Activated CD4-positive, alpha-beta T cell treated with anti-CD3 and anti-CD28 coated beads, Interleukin-2, amount 50 U/mL, for 48 hours (primary cell): ENCODE results near the gene CEP95.

Experiments used
- DNase-seq, 2 experiments: peaks; one replicate each; pipeline ENCODE4 v3.0.0-alpha.2; 2020

The CEP95 gene

DNA sequence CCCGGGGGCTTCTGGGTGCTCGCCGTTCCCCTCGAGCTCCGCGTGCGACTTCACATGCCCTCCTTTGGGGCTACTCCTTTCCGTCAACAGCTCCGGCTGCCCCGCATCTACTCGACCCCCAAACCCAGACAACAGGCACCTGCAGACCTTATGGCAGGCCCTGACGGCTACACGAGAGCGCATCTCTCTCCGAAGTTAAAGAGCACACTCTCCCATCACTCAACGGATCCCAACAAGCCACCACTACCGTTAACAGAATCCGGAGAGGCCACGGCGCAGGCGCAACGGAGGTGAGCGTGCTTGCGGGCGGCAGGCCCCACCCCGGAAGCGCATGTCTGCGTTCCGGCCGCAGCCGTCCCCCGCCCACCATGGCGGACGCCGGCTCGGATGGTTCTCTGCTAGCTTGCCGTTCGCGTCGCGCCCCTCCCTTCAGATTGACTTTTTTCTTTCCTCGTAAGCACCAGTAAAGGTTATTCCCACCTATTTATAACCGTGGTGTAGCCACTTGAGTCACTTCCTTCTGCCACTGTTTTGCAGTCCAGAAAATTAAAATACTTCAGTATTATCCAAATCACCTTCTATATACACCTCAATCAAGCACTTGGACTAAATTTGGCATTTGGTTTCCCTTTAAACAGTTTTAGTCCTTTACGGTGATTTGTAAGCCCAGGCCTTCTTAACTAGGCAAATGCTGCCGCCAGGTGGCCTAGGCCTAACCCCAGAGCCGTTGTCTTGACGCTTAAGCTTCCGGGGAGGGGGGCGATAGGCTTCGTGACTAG, 9.8 kb upstream of the CEP95 start, which contains the start of gene POLG2:
Gene POLG2, minus strand, starts transcription at position 269 of the 779 bp plus-strand sequence. Its CDS starts 86 bp downstream, at position 183.
- peak; percentile 94 to 96 for DNase-seq

DNA sequence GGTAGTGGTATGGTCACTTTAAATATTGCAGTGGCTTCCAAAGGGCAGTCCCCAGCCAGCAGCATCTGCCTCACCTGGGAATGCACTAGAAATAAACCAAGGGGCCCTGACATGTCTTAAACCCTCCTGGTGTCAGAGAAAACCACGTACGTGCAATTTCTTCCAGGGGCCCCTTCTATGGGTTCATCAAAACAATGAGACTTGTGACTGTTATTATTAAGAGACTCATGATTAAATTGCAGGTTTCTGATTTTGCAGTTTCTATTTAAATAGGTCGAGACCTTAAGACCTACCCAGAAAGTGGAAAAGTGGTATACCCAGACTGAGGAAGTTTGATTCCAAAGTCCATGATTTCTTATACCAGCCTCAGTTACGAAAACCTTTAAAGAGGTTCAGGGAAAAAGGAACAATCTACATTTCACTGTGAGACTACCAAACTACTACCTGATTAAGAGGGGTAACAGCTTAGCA, 9.2 kb upstream of the CEP95 start:
- no peak for DNase-seq

DNA sequence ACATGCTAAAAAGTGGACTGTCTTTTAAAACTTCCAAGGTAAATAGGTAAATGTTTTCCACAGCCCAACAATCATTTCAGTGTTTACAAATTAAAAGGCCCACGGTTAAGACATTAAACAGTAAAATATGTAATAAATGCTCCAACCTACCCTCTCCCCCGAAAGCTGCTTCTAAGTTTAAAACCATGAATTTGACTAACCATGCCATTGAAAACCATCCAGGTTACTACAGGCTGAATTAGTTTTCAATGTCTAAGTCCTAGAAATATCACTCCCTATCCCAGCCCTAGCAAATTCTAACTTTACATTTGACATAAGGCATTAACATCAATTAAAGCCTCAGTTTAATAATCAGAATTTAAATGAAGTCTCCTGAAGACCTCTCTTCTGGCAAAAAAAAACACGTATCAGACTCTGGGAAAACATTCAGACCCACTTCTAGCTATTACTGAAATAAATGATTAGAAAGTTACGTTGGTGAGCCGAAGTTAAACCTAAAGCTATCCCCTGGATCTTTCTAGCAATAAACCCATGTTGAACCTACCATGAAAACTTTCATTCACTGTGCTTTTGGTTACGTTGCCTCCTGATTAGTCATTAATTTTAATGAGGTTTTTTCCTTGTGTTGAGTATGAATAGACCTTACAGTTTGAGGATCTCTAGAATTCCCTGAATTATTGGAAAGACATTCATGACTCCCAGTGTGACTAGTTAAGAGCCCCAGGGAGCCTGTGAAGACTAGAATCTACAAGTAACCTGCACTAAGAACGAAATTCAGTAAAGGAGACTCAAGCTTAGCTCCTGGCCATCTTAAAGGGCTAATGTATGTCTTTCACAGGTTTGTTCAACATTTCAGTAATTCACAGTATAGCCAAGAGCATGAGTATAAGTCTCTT, 8.2 kb upstream of the CEP95 start:
- DNase-seq, result no peak

DNA sequence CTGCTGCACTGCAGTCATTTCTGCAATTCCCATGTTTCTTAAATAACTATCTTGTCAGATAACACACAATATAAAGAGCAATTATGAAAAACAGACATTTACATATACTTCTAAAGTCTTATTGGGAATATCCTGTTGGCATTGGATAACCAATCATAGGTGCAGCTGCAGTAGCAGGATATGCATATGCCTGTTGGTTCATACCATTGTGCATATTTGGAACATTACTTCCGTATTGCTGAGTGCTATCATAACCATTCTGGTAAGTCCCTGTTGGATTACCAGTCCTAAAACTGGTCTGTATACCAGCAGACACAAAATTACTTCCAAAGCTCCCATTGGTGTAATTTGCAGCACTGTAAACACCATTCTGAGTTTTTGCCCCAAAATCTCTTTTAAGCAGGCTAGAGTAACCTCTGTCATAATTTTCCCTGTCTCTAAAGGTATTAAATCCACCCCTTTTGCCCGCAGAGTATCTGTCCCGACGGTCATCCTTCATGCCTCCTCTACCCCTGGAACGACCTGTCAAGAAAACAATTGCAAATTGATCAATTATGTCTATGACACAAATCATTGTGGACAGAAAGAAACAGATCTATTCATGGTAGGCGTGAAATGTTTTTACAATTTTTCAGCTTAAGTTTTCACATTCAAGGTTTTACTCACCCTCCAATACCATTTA, 6.8 kb upstream of the CEP95 start:
- no peak for DNase-seq

DNA sequence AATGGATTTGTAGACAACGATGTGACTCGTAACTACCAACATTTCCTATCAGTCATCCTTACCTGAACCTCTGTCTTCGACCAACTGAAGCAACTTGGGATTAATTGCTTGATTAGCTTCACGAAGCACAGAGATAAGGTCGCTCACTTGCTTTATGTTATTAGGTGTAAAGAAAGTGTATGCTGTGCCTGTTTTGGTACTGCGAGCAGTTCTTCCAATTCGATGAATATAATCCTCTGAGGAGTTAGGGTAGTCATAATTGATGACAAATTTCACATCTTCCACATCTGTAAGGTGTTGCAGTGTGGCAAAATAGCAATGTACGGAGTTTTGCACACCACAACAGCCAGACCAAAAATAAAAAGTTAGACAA, 6.3 kb upstream of the CEP95 start:
- no peak for DNase-seq

DNA sequence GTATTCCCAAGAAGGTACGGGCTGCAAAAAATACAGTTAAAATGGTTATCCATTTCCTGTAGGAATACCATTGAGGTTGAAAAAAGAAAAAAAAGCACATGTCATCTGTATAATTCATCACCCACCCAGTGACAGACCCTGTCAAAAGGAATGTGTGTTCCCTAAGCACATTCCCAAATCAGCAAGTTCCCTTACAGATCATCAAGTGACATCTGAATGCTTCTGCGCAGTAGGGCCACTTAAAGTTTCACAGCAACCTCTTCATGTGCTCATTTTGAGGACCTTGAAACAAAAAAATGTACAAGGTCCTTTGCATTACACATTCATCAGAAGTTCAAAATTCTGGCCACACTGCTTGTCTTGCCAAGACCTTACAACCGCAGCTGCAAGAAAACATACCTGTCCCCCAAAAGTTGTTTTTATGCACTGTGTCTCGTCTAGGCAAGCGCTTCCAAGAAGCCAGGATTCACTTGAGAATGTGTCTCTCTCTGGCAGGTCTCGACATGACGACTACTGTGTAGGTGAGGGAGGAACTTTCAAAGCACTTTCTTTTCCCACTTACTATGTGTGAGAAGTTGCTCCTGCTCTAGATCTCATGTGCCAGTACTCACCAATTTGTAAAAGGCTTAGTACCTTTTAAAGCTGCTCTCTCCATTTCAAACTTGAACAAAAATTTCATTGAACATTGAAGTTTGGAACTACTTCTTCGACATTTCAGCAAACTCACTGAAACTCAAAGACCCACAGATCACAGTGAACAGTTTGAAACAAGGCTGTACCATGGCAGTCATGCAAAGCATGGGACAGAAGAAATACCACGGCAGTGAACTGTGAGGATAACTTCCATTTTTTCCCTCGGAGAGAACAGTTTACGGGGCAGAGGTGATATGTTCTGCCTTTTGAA, 5.7 kb upstream of the CEP95 start:
- DNase-seq, result no peak

DNA sequence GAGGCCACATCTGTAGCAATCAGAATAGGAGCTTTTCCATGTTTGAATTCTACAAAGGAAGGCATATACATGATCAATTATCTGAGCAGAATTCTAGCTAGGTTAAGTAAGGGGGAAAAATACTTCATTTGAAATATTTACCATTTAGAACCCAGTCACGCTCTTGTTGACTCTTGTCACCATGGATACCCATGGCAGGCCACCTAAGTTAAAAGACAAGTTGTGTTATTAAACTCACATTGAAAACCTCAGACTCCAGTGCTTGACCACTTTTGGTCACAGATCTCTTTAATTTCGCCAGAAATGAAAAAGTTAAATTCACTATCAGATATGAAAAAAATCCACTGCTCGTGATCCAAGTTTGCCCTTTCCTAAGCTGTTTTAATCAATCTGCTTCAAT, 4.8 kb upstream of the CEP95 start:
- DNase-seq, result no peak

DNA sequence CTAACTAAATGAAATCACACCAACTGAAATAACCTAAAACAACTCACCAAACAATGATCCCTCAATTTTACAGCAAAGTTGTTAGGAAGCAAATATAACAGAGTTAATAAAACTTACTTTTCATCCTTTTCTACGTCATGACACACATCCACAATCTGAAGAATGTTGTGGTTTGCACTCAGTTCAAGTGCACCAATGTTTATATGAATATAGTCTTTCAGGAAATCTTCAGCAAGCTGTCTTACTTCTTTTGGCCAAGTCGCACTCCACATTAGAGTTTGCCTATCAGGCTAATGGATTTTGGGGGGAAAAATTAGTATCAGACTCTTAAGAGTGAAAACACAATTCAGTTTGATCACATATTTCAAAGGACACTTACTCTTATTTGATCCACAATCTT, 4.0 kb upstream of the CEP95 start:
- DNase-seq, result no peak

DNA sequence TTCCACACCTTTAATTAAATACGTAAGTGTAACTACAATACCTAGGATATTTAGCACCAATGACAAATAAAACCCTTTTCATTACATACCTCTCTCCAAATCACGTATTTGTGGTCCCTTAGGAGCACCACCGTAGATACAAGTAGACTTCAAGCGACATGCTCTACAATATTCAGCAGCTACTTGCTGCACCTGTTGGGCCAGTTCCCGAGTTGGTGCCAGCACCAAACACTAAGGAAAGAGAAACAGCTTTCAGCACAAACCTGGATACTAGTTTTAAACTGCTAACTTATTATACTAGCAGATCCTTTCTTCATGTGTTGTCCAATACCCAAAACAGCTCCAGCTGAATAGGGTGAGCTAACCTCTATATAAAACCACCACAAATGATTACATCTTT, 3.4 kb upstream of the CEP95 start:
- no peak for DNase-seq

DNA sequence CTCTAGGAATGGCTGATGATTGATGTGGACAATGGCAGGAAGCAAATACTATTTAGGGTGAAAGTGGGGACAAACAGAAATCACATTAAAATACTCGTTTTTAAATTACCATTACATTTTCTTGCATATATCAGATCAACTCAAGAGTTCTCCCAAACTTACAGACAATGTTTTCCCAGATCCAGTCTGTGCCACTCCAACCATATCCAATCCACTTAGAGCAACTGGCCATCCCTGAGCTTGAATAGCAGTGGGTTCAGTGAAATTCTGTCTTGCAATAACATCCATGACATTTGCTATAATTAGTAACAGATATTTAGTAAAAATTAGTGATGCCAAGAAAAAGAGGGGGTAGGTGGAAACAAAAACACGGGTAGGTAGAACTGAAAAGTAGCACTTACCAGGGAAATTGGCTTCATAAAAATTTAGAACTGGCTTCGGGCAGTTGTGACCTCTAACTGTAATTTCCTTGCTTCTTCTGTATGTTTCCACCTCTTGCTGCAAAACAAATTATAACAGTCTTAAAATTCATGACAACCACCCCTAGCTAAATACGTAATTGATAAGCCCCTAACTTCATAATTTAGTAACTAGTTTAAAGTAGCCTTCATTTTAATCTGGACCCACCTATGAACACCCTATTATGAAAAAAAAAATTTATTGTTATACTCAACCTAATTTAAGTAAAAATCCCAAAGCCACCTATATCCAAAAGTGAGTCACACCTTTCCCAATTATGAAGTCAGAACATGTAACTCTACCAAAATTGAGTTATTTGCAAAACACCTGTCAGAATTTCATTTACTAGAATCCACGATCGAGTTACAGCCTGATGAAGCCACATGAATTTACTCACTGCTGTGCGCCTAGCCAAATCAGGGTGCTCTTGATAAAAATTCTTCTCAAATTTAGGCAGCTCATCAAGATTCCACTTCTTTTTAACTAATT, 2.7 kb upstream of the CEP95 start:
- DNase-seq, result no peak

DNA sequence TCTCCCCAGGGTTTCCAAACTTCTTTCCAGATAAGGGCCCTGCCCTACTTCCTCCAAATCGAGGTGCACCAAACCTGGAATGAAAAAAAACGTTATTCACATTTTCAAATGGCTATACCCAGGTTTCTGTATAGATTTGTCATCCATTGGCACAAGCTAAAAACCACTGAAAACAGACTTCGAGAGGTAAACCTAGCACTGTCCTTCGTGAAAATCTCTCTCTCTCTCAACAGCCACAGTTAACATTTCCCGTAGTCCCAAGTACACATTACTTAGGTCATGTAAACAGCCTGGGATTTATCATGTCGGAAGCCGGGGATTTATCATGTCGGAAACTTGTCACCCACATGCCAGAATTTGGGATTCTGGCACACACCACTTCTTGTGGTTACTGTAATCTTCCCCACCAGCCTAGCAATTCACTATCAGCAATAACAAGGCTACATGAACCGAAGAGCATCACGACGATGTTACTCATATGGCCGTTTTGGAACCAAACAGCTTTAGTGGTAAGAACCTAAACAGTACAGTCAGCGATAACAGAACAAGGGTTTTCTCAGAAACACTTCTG, 1.9 kb upstream of the CEP95 start:
- DNase-seq, result no peak

DNA sequence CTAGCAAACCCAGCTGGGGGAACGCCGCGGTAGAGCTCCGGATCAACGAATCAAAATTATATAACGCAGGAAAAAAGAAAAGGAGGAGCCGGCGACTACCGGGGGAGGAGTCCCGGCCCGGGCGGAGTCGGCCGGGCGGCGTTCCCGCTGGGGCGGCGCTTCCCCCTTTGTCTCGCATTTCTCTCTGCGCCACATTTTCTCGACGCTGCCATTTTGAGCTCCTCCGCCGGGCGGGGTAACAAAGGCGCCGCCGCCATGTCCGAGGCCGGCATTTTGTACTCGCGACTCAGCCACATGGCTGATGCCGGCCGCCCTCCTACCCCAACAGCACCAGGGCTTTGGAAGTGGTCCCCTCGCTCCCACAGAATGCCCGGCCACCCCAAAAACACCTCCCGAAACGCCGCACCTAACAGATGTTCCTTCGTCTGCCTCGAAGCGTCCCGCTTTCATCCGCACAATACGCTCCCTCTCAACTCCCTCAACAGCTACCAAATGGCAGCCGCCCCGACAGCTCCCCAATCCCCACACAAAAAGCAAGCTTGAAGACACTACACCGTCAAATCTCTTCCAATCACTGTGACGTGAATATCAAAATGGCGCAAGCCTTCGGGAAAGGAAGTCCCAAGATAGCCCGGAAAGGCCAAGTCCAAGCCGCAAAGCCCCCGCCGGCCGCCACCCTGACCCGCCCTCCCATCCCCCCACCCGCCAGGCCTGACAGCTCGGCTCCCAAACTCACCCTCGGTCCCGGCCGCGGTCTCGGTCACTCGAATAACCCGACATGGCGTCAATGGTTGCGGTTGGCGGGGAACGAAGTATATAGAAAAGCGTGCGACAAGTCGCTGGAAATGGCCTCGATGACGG, 1.2 kb upstream of the CEP95 start:
- DNase-seq, result peak; percentile 82 to 85

DNA sequence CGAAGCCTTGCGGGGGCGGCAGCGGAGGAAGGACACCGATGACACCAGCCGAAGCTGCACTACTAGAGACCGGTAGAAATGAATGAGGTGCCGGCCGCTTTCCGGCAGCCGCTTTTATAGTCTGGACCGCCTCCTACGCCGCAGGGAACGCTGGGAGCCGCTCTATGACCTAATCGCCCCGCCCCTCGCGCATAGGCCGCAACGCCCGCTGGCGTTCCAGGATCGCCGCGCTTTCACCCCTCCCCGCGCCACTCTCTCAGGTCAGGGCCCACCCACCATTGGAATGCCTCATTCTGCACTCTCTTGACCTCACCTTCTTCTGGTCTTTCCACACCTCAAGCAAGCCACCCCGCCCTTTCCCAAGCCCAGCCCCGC, 589 bp upstream of the CEP95 start, which contains the start of gene DDX5:
Gene DDX5, minus strand, starts transcription at position 89 of the 375 bp plus-strand sequence. CDS start 170 bp downstream, outside the sequence.
- peak; percentile 97 to 98 for DNase-seq

DNA sequence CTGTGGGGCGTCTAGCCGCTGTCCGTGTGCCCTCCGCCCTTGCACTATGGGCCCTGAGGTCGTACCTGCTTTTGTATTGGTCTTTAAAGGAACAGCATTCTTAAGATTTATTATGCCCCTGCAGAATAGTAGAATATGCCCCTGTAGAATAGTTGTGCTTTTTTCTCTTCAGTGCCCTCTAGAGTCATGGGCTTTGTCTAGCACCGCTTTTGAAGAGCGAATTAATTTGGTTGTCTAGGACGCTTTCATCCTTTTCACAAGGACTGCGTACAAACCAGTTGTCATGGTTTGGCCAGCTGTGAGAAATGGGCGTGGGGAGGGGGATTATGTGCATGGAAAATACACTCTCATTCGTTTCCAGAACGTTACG, 621 bp downstream of the CEP95 start:
- DNase-seq, result peak; percentile 27 to 42

DNA sequence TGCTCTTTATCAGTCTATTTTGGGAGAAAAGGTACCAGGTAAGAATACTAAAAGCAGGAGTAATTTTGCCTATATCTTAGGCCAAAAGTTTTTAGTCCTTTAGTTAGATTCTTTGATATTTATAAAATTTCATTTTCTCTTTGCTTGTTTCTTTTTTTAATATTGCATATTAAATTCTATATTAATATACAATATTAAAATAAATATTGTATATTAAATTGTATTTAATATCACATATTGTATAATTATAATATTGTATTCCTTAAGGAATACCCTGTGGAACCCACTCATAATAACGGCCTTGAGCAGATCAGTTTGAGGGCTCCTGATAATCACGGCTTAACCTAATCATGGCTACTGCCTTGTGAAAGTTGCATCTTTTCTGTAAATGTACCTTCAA, 1.9 kb downstream of the CEP95 start:
- no peak for DNase-seq

DNA sequence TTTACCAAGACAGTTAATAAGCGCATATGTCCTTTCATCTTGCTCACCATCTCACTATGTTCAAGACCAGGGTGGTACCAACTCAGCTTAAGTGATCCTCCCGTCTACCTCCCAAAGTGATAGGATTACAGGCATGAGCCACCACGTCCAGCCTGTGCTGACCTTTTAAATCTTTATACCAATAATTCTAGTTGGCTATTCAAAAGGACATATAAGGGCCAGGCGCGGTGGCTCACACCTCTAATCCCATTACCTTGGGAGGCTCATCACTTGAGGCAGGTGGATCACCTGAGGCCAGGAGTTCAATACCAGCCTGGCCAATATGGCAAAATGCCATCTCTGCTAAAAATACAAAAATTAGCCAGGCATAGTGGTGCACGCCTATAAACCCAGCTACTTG, 2.4 kb downstream of the CEP95 start:
- DNase-seq, result no peak

DNA sequence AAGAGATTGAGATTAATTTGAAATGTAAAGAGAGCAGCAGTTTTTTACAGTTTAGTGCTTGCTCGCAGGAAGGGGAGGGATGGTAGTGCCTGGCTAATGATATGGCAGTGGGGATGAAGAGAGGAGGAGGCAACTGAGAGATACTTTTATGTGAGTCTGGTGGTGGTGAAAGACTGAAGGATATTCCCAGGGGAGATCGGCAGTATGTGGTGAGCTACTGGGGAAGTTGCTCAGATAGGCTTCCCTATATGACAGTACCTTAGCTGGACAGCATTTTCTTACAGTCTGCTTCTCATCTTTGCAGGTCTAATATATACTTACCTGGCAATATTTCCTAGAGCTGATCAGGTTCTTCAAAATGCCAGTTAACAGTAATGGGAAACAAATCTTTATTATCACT, 8.6 kb downstream of the CEP95 start:
- DNase-seq, result no peak

DNA sequence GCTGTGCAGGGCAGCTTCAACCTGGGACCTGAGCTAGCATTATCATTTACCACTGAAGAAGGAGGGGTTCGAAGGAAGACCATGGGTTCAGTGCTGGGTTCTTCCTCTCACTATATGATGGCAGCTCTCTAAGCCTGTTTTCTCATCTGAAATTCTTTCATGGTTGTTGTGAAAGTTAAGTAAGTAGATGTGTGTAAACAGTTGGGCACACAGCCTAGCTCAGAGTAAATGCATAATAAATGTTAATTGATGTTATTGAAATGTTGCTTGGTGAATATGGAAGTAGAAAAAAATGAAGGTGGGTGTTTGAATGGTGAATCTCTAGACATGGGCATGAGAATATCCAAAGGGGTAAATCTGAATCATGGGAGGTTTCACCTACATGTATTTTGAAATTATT, 9.1 kb downstream of the CEP95 start:
- no peak for DNase-seq

DNA sequence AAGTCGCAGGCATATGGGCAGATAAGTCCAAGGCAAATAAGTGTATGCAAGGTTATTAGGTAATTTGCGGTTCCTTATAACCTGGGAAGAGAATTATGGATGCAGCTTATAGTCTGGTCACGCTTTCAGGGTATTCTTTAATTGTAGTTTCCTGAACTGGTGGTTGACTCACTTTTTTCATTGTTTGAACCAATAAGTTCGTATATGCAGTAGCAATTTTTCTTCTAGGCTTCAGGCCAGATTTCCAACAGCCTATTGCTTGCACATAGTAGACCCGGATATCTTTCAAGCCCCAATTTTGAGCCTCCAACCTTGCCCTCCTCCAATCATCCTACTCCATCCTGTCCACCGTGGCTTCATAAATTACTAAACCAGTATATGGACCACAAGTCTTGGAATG, 12.8 kb downstream of the CEP95 start:
- DNase-seq, result no peak

DNA sequence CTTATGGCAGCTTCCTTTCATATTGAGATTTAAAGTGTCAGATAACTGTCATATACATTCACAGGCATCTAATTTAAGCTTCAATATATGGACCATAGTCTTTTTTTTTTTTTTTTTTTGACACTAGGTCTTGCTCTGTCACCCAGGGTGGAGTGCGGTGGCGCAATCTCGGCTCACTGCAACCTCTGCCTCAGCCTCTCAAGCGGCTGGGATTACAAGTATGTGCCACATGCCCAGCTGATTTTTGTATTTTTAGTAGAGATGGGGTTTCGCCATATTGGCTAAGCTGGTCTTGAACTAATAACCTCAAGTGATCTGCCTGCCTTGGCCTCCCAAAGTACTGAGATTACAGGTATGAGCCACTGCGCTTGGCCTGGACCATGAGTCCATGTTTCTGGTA, 13.6 kb downstream of the CEP95 start:
- DNase-seq, result no peak
